Stimulated activated CD4-positive, alpha-beta T cell treated with anti-CD3 and anti-CD28 coated beads, Interleukin-4, amount 100 ng/mL, for 24 hours (primary cell): ENCODE data around the gene SUGP1.

ENCODE experiments used
- DNase-seq: peaks from one replicate; pipeline ENCODE4 v3.0.0-alpha.2; 2020

Gene SUGP1

DNA sequence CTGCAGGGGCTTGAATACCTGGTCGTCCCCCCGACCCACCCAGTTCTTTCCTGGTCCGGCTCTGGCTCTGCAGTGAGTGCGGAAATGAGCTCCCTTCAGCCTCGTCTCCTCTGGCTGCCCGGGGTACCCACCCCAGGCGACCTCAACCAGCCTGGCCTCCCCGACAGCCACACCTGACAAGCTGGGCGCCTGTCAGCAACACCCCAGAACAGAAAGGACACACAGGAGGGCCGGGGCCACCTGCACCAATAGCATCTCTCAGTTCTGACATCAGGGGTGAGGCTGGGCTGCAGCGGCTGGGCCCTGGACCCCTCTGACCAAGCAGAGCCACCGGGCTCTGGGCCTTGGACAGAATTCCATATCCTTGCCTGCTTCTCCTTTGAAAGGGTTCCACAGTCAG, 19.7 kb downstream of the SUGP1 start:
- DNase-seq = no peak

DNA sequence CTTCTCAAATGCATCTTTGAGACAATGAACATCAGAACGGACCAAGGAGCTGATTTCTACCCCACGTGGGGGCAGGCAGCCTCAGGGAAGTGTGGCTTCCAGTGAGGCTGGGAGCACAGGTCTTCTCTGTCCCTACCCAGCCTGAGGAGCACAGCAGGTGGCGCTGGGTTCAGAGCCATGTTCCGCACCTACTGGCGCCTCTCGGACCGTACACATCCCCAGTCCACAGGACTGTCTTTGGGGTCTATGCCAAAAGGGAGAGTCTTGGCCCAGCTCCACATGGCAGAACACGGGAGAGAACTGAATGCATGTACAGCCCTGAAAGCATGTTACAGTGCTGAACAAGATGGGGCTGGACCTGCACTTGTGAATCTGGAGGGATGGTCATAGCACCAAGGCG, 22.6 kb downstream of the SUGP1 start:
- no peak for DNase-seq

DNA sequence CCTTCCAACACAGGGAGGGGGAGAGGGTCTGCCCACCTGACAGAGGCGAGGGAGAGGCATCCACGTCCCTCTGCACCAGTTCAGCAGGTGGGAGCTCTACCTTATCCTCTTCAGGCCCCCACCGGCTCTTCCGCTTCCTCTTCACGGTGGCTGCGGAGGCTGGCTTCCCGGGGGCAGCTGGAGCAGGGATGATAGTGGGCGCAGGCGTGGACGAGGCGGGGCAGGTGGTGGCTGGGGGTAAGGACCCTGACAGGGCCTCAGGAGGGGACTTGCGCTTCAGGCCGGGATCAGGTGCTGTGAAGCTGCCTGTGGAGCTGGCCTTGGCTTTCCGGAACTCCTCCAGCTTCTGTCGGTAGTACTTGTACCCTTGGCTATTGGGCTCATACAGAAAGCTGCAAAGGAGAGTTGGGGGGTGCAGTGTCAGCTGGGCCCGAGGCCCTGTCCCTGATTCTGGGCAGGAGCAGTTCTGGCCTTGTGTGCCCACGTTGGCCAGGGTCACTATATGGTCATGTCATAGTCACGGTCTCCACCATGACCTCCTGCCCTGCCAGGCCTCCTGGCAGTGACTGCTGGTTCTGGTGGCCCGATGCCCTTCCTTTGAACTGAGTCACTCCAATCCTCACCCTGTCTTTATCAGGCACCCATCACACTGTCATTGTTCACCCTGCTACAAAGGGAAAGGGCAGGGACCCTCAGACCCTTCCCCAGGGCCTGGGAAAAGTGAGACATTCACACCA, 23.2 kb downstream of the SUGP1 start:
- no peak for DNase-seq

DNA sequence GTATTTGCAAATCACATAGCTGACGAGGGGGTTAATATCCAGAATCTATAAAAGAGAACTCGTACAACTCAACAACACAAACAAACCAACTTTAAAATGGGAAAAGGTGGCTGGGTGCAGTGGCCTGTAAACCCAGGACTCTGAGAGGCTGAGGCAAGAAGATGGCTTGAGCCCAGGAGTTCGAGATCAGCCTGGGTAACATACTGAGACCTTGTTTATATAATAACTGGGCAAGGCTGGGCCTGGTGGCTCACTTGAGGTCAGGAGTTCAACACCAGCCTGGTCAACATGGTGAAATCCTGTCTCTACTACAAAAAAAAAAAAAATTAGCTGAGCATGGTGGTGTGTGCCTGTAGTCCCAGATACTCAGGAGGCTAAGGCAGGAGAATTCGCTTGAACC, 25.4 kb downstream of the SUGP1 start:
- no peak for DNase-seq

DNA sequence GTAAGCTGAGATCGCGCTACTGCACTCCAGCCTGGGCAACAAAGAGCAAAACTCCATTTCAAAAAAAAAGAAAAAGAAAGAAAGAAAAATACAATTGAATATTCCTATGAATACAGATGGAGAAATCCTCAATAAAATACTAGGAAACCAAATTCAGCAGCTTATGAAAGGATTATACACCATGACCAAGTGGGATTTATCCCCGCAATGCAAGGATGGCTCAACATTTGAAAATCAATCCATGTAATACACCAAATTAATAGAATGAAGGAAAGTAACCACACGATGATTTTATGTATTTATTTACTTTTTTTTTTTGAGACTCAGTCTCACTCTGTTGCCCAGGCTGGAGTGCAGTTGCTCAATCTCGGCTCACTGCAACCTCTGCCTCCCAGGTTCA, 27.7 kb downstream of the SUGP1 start:
- no peak for DNase-seq

DNA sequence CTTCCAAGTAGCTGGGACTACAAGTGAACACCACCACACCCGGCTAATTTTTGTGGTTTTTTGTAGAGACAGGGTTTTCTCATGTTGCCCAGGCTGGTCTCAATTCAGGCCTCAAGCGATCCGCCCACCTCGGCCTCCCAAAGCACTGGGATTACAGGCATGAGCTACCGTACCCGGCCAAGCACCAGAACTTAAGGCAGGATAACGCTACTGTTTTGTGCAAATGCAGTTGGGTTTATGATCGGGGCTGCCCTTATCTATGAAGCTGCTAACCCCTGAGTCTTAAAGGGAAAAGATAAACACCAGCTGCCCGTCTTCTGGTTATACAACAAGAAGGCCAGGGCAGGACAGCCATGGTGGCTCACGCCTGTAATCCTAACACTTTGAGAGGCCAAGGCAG, 34.6 kb downstream of the SUGP1 start:
- DNase-seq = no peak

DNA sequence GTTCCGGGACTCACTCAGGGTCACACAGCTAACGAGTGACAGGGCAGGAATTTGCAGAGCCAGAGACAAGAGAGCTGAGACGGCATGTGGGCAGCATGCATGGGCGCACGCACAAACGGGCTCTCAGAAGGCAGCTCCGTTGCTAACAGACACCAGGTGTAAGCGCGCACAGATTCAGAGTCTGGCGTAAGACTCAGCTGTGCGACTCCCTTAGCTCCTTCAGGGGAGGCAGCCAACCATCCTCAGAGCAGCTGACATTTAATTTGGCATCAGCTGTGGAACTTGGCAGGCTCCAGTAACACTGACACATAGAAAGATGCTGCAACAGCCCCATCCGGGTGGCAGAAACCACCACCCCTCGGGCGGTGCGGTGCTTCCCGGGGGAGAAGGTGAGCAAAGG, 39.7 kb downstream of the SUGP1 start:
- DNase-seq = no peak

DNA sequence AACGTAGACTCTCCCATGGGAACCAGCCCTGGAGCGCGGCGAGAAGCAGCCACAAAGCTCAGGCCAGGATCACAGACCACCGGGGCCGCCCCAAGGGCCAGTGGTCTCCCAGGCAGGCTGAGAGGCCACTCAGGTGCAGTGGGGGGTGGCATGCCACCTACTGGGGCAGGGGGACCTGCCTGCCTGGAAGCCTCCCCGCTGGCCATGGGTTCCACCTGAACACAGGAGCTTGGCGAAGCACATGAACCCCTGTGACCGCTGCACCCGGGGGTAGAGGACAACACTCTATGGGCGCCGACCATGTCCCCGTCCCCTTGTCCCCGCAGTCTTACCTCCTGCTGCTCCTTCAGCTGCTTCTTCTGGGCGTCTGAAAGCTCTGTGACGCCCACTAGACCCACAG, 40.5 kb downstream of the SUGP1 start:
- no peak for DNase-seq

DNA sequence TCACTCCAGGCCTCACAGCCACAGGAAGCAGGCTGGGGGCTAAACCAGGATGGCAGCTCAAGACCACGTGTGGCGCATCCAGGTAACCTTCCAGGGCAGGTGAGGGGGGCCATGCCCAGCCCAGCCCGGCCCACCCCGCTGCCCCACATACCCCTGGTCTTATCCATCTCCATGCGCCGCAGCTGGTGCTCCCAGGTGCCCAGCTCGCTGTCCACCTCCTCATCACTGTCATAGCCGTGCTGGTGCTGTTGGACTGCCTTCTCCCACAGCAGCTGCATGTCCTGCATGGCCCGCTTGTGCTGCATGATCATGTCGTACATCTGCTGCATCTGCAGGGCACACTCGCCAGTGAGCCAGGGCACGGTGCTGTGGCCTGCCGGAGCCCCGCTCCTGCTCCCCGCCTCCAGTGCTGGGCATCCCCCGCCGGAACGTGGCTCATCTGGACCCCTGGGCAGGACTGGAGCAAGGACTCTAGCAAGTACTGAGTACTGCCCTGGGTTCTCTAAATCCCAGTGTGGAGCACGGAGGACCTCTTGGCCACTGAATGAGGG, 41.2 kb downstream of the SUGP1 start:
- DNase-seq = no peak

DNA sequence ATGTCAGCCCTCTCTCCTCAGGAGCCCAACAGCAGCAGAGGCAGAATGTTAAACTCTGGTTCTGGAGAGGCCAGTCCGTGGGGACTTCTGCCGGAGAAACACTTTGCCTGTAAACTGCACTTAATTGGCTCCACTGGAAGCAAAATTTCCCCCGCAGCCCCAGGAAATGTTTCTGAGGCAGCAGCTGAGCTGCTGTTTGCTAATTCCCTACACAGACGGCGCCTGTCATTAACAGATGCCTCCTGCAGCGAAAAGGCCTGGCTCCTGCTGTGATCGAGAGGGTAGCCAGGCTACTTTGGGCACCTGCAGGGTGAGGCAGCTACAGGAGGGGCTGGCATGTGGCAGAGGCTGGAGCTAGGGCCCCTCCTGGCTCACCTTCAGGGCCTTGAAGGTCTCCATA, 42.0 kb downstream of the SUGP1 start:
- DNase-seq = no peak

DNA sequence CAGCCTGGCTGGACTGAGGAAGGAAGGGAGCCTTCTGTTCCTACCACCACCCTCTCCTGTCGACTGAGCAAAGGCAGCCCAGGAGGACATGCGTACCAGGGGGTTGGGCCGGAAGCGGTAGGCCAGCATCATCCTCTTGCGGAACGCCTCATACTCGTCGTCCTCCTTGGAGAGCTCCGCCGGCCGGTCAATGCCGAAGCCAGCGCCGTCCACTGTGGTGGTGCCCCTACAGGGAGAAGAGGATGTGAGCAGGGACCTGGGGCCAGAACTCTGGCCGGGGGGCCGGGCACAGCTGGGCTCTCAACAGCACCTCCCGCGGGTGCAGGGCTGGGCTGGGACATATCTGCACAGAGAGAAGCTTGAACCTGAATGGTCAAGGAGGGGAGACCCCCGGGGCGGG, 43.5 kb downstream of the SUGP1 start:
- DNase-seq = no peak

DNA sequence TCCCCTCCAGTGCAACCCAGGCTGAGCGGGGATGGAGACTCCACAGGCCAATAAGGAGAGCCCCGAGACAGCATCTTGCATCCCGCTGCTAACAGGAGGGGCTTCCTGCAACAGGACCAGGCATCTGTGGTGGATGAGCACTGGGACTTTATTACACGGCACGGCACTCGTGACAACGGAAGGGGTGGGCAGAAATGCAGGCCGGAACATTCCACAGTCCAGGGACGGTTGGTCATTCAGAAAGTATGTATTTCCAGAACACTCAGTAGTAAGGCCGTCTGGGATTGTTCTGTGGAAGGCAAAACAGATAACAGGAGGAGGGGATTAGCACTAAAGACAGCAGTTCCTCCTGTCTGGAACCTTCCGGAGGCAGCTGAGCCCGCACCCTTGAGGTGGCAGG, 43.9 kb downstream of the SUGP1 start:
- DNase-seq = no peak

DNA sequence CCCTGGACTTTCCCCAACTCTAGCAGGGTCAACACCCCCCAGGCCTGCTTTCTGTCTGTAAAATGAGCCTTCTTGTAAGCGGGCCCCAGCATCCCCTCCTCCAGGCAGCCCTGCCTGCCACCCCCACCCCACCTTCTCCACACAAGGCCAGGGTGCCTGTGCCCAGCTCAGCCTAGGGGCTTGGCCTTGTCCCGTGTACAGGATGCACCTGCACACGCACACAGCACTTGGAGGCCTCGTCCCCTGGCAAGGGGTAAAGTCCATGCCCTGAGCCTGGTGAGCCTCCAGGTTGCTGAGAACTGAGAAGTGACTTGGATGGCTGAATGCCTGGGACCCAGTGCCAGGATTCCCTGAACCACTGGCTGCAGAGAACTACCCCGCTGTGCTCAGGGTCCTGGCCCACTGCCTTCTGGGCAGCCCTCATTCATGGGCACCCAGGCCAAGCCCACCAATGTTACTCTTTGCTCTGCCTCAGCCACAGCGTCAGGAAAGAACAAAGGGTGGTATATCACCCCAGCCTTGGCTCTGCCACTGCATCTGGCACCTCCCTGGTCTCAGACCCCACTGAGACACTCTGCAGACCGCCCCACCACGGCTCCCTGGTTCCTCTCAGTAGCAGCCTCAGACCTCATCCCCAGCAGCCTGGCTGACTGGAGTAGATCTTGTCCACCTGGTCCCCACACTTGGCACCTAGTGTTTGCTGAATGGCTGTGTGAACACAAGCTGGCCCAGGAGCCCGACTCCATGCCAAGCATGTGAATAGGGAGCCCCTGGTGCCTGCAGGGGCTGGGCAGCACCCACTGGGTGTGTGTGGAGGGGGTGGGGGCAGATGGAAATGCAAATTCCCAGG, 45.4 kb downstream of the SUGP1 start:
- no peak for DNase-seq

DNA sequence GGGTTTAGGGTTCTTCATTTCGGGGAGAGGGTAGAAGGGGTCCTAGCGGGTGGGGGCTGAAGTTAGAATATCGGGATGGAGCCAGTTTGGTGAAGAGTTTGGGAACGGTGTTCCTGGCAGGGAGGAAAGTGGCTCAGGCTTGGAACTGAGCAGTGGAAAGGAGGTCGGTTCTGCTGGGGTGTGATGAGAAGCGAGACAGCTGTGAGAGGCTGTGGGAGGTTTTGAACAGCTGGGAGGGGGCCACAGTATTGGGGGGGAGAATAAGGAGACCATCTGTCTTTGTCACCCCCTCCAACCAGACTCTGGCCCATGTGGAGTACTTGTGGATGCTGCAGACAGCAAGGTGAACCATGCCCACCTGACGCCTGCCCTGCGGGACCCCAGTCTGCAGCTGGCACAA, 46.2 kb downstream of the SUGP1 start:
- no peak for DNase-seq

DNA sequence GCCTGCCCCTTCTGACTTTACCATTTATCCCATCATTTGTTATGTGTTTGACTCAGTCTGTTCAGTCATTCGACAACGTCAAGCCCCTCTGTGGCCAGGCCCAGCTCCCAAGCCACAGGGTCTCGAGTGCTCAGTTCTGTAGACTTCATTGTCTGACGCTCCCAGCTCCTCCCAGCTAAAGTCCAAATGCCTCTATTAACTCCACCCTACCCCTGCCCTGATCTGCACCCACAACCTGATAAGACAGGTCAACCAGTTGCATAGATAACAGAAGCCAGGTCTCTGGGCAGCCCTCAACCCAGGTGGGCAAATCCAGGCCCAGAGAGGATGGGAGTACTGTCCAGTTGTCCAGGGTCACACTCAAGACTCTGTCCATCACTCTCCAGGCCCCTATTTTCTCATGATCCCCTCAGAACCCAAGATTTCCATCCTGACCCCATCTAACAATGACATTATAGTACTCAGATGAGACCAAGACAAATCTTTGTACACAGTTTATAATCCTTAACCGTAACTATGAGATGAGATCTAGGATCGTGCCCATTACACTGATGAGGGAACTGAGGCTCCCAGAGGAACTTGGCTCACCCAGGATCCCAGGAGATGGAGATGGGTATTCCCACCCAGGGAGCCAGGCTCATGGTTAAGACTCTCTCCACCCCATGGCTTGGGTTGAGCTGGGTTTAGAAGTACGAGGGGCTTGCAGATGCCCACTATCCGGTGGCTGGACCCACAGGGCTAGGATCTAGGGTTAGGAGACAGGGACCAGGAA, 48.3 kb downstream of the SUGP1 start:
- DNase-seq = no peak

DNA sequence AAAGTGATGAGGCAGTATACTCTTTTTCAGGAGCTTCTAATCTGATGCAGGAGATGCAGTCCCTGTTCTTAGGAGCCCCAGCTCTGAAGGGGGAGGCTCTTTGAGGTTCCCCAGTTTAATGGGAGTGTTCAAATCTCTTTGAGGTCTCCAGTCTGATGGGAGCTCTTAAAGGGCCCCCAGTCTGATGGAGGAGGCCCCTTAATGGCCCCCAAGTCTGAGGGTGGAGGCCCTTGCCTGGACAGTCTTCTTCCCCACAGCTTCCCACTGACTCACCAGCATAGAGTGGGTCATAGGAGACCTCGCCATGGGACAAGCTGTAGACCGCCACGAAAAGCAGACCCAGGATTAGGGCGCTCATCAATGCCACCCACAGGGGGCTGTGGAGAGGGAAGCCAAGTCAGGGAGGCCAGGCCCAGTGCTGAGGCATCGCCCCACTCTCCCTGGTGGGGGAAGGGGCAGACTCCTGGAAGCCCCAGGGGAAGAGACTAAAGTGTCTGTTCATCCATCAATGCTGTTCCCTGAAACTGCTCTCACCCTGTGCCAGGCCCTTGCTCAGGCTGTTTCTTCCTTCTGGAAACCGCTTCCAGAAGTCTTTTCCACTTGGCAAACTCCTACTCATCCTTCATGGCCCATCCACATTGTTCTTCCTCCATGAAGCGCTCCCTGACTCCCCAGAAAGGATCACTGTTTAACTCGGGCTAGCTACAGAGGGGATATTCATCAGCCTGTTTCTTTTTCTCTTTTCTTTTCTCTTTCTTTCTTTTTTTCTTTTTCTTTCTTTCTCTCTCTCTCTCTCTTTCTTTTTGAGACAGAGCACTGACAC, 49.3 kb downstream of the SUGP1 start:
- DNase-seq = no peak

DNA sequence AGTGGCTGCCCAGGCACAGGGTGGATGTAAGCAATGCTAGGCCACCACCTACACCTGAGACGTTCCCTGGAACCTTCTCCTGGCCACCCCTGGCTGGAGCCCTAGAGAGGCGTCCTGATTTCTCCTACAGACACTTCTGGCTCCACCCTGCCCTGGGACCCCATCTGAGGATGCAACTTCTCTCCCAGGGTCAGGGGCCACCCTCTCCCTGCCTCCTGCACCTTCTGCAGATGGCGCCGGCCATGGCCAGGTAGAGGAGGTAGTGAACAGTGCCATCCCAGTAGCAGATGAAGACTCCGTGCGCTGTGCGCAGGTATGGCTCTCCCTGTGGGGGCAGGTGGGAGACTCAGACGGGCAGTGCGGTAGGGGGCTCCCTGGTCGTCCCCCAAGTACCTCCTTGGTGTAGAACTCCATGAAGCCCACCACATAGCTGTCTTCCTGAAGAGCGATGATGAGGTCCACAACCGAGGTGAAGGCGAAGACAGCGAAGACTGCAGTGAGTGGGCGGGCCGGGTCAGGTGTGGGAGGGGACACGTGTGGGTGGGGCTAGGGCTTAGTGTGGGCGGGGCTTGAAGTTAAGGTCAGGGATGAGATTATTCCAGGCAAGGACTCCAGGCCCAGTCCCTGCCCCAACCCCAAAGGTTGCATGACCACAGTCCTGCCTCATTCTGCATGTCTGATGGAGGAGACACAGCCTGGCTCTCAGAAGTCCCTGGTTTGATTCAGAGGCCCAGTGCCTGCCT, 50.2 kb downstream of the SUGP1 start:
- DNase-seq = no peak

DNA sequence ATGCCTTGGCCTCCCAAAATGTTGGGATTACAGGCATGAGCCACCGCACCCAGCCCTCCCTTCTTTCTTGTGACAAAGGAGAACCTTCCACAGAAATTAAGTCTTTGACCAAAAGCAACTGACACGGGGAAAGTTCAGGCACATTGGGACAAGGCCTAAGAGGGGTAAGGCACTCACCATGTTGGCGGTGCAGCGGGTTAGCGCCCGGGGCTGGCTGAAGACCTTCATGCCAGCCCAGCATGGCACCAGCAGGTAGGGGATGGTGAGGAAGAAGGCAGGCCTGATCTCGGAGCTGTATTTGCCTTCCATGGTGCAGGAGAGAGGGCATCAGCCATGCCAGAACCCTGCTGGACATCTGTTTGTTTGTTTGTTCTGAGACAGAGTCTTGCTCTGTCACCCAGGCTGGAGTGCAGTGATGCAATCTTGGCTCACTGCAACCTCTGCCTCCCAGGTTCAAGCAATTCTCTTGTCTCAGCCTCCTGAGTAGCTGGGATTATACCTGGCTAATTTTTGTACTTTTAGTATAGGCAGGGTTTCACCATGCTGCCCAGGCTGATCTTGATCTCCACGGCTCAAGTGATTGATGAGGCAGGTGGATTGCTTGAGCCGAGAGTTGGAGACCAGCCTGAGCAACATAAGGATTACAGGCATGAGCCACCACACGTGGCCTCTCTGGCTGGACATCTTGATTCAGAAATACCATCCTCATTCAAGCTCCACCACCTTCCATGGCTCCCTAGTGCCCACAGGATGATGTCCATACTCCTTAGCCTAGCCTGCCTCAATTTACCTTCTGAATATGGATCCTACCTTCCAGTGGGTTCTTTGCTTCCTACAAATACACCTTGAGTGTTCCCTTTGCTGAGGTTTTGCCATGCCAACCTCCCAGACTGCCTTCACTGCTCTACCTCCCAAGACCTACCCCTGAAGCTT, 51.6 kb downstream of the SUGP1 start:
- no peak for DNase-seq

DNA sequence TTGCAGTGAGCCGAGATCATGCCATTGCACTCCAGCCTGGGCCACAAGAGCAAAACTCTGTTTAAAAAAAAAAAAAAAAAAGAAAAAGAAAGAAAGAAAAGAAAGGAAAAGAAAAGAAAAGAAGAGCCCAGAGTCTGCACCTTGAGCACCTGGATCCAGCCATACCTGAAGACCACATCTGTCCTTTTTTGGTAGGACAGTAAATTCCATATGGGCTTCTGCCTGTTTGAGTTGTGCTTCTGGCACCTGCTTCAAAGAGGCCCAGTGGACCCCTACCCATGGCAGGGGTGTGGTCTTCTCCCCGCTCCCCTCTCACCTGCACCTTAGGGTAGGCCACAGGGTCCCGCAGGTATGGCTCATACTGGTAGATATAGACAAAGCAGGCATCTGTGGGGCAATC, 53.0 kb downstream of the SUGP1 start:
- DNase-seq = no peak

DNA sequence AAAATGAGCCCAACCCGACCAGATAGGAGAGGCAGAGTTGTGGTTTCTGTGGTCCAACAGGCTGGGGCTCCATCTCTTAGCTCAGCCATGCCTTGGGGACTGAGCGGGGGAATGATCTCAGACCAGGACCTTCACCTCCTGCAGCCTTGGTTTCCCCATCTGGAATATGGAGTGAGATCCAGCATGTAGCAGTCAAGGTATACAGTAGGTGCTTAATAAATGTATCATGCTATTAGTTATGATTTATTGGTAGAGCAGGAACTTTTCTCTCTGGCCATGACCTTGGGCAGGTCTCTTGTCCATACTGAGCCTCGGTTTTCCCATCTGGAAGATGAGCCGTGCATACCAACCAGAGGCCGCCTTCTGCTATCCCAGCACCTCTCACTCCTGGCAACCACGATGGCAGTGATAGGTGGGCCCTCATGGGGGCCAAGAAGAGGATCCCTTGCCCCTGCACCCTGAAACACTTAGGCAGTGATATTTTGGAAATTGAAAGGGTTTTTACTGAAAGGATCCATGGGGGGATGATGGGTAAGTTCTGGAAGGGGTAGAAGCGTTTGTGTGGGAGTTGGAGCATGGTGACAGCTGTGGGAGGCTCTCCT, 56.3 kb downstream of the SUGP1 start:
- no peak for DNase-seq
